H1 (cell line): ENCODE measurements around the gene RCE1. TPM values are rescaled to one million over a fixed set of nuclear protein-coding genes. Genes with fewer than 3 reads are reported as not detected.

Source experiments
- CTCF ChIA-PET: fragments of 300-600 bp; sonication (Branson Sonifier 250); formaldehyde crosslinking; loops from one replicate; lab custom pipeline; 2021; ENCODE audit not compliant: partially characterized antibody; lab: Charles Lee
- POLR2A ChIA-PET: fragments of 300-600 bp; sonication (Branson Sonifier 250); formaldehyde crosslinking; loops from one replicate; lab custom pipeline; 2021; ENCODE audit warnings: inconsistent platforms; ENCODE audit not compliant: partially characterized antibody; lab: Charles Lee
- DNase-seq, 2 experiments: peaks; one replicate each; pipeline versions ENCODE4 v3.0.0 to v3.0.0-alpha.2; 2010 to 2022; ENCODE audit warnings: low spot score in 2 of 2, low read depth in 1 of 2, mixed read lengths in 1 of 2
- FAIRE-seq: peaks from 2 replicates; lab custom pipeline; 2011; peaks lifted over from hg19 to GRCh38; lab: Jason Lieb, UNC
- H2AFZ ChIP-seq: 2 replicates; pipeline ENCODE4 v1.8.1; 2012; ENCODE audit warnings: low read length, inconsistent platforms
- H2AK5ac ChIP-seq: 2 replicates; pipeline ENCODE4 v1.6.1; 2013; ENCODE audit warnings: low read depth, low read length
- H2BK120ac ChIP-seq: replicated peaks from 2 replicates; pipeline ENCODE3; 2013; ENCODE audit warnings: low read depth, low read length, inconsistent platforms
- H2BK12ac ChIP-seq: 2 replicates; pipeline ENCODE4 v1.6.1; 2013; ENCODE audit warnings: low read depth, low read length
- H2BK15ac ChIP-seq: 2 replicates; pipeline ENCODE4 v1.6.1; 2013; ENCODE audit warnings: low read length
- H2BK20ac ChIP-seq: 2 replicates; pipeline ENCODE4 v1.6.1; 2013; ENCODE audit warnings: low read length
- H2BK5ac ChIP-seq: 2 replicates; pipeline ENCODE4 v1.6.1; 2013; ENCODE audit warnings: low read depth, low read length
- H3K14ac ChIP-seq: 2 replicates; pipeline ENCODE4 v1.6.1; 2013; ENCODE audit warnings: inconsistent platforms; ENCODE audit not compliant: insufficient read length
- H3K18ac ChIP-seq: 2 replicates; pipeline ENCODE4 v1.6.1; 2013; ENCODE audit warnings: low read length; ENCODE audit errors: extremely low read depth
- H3K23ac ChIP-seq: 2 replicates; pipeline ENCODE4 v1.6.1; 2013; ENCODE audit warnings: inconsistent platforms; ENCODE audit not compliant: insufficient read length
- H3K23me2 ChIP-seq: 2 replicates; pipeline ENCODE4 v1.6.1; 2013; ENCODE audit warnings: low read depth, low read length
- H3K27ac ChIP-seq: 2 replicates; pipeline ENCODE4 v1.6.1; 2011; ENCODE audit warnings: low read depth, low read length, inconsistent platforms
- H3K27me3 ChIP-seq, 4 experiments: replicated peaks in 1 of 4; 1 replicate in 1 of 4; 2 replicates in 3 of 4; pipeline versions ENCODE4 v1.6.1 to v1.8.1; 2011 to 2013; ENCODE audit warnings: low read length in 3 of 4, mild to moderate bottlenecking in 3 of 4, inconsistent platforms in 2 of 4, mixed read lengths in 2 of 4, moderate library complexity in 1 of 4; ENCODE audit not compliant: control insufficient read depth in 3 of 4, insufficient read depth in 3 of 4; ENCODE audit errors: extremely low read depth in 1 of 4
- H3K36me3 ChIP-seq, 4 experiments: 2 replicates each; pipeline versions ENCODE4 v1.6.1 to v1.8.1; 2011 to 2013; ENCODE audit warnings: mild to moderate bottlenecking in 4 of 4, low read length in 3 of 4, moderate library complexity in 2 of 4, control low read depth in 1 of 4, inconsistent platforms in 1 of 4; ENCODE audit not compliant: insufficient read depth in 4 of 4, control insufficient read depth in 2 of 4
- H3K4ac ChIP-seq: replicated peaks from 2 replicates; pipeline ENCODE3; 2013; ENCODE audit warnings: low read length, low read depth, mixed read lengths, inconsistent platforms; ENCODE audit not compliant: insufficient read length
- H3K4me1 ChIP-seq, 4 experiments: replicated peaks in 1 of 4; 1 replicate in 1 of 4; 2 replicates in 3 of 4; pipeline versions ENCODE4 v1.6.1 to v1.8.1; 2011 to 2013; ENCODE audit warnings: low read length in 3 of 4, inconsistent platforms in 2 of 4, mixed read lengths in 1 of 4; ENCODE audit not compliant: insufficient read depth in 4 of 4, control insufficient read depth in 3 of 4
- H3K4me2 ChIP-seq, 2 experiments: 2 replicates each; pipeline versions ENCODE4 v1.6.1 to v1.8.1; 2011 to 2013; ENCODE audit warnings: low read depth in 2 of 2, low read length in 2 of 2, control low read depth in 1 of 2, inconsistent platforms in 1 of 2, mild to moderate bottlenecking in 1 of 2; ENCODE audit not compliant: insufficient read depth in 1 of 2
- H3K4me3 ChIP-seq, 4 experiments: fragments of 200-600, 300-600 bp in 1 of 4; sonication (generic), shearing (Covaris generic), sonication (Bioruptor Twin) in 1 of 4; 2 replicates each; pipeline versions ENCODE4 v1.5.1 to v1.8.1; 2011 to 2016; ENCODE audit warnings: low read length in 4 of 4, low read depth in 3 of 4, control low read depth in 2 of 4, inconsistent platforms in 2 of 4, mild to moderate bottlenecking in 2 of 4, mixed read lengths in 1 of 4, moderate library complexity in 1 of 4; ENCODE audit not compliant: insufficient read depth in 2 of 4; ENCODE audit errors: extremely low read depth in 1 of 4
- H3K56ac ChIP-seq: replicated peaks from 2 replicates; pipeline ENCODE3; 2013; ENCODE audit warnings: low read depth, mild to moderate bottlenecking, mixed read lengths, low read length, inconsistent platforms; ENCODE audit not compliant: insufficient read length
- H3K79me1 ChIP-seq: 2 replicates; pipeline ENCODE4 v1.6.1; 2013; ENCODE audit warnings: low read depth, low read length, control low read depth
- H3K79me2 ChIP-seq, 2 experiments: 2 replicates each; pipeline versions ENCODE4 v1.6.1 to v1.8.1; 2012 to 2013; ENCODE audit warnings: low read length in 2 of 2, mild to moderate bottlenecking in 2 of 2, inconsistent platforms in 1 of 2; ENCODE audit not compliant: insufficient read depth in 2 of 2, control insufficient read depth in 1 of 2
- H3K9ac ChIP-seq, 4 experiments: replicated peaks in 1 of 4; 1 replicate in 1 of 4; 2 replicates in 3 of 4; pipeline versions ENCODE4 v1.6.1 to v1.8.1; 2011 to 2013; ENCODE audit warnings: low read depth in 3 of 4, low read length in 3 of 4, control low read depth in 2 of 4, mild to moderate bottlenecking in 2 of 4, moderate library complexity in 2 of 4, inconsistent platforms in 1 of 4; ENCODE audit errors: extremely low read depth in 1 of 4
- H3K9me3 ChIP-seq, 2 experiments: 2 replicates each; pipeline versions ENCODE4 v1.6.1 to v1.8.1; 2012 to 2013; ENCODE audit warnings: mild to moderate bottlenecking in 2 of 2, moderate library complexity in 2 of 2, control low read depth in 1 of 2, inconsistent platforms in 1 of 2, low read depth in 1 of 2, low read length in 1 of 2, mixed read lengths in 1 of 2; ENCODE audit not compliant: insufficient read depth in 2 of 2
- H4K20me1 ChIP-seq, 2 experiments: replicated peaks in 1 of 2; 2 replicates each; pipeline versions ENCODE3 to v1.8.1; 2011 to 2013; ENCODE audit warnings: inconsistent platforms in 2 of 2, low read length in 2 of 2, mild to moderate bottlenecking in 1 of 2; ENCODE audit not compliant: insufficient read depth in 2 of 2, control insufficient read depth in 1 of 2
- H4K5ac ChIP-seq: 2 replicates; pipeline ENCODE4 v1.6.1; 2013; ENCODE audit warnings: low read length, low read depth, mixed read lengths, inconsistent platforms; ENCODE audit not compliant: insufficient read length
- H4K8ac ChIP-seq: 2 replicates; pipeline ENCODE4 v1.8.0; 2013; ENCODE audit warnings: mild to moderate bottlenecking, moderate library complexity, low read length, inconsistent platforms; ENCODE audit not compliant: insufficient read depth; ENCODE audit errors: extremely low read depth
- H4K91ac ChIP-seq: replicated peaks from 2 replicates; pipeline ENCODE3; 2013; ENCODE audit warnings: low read length, mixed read lengths, inconsistent platforms; ENCODE audit not compliant: insufficient read length
- CHD1 ChIP-seq: IDR thresholded peaks from 2 replicates; pipeline ENCODE4 v1.6.1; 2012; ENCODE audit warnings: low read depth, low read length, improper control_type of control experiment
- CTBP2 ChIP-seq: IDR thresholded peaks from 2 replicates; pipeline ENCODE4 v1.7.0; 2011; ENCODE audit warnings: borderline replicate concordance, mild to moderate bottlenecking, moderate library complexity, mixed read lengths, low read length; ENCODE audit not compliant: insufficient read depth, insufficient read length
- EZH2 ChIP-seq: fragments of 200-600 bp; sonication (generic); IDR thresholded peaks from 2 replicates; pipeline ENCODE4 v1.7.1; 2012; ENCODE audit warnings: low read depth, mild to moderate bottlenecking, moderate library complexity, low read length, inconsistent platforms; ENCODE audit not compliant: severe bottlenecking
- HDAC6 ChIP-seq: IDR thresholded peaks from one replicate; pipeline ENCODE4 v1.7.1; 2012; ENCODE audit warnings: low read depth, mild to moderate bottlenecking, inconsistent platforms, low read length, moderate library complexity
- KDM5A ChIP-seq: fragments of 200-600 bp; IDR thresholded peaks from 2 replicates; pipeline ENCODE4 v1.7.1; 2012; ENCODE audit warnings: mild to moderate bottlenecking, low read length, inconsistent platforms, mixed read lengths
- NRF1 ChIP-seq: IDR thresholded peaks from 2 replicates; pipeline ENCODE4 v1.6.1; 2011; ENCODE audit warnings: mild to moderate bottlenecking, low read depth, low read length, improper control_type of control experiment
- SAP30 ChIP-seq: fragments of 300-600 bp; sonication (generic); IDR thresholded peaks from 2 replicates; pipeline ENCODE4 v1.7.1; 2012; ENCODE audit warnings: low read length, moderate library complexity, mild to moderate bottlenecking, inconsistent platforms; ENCODE audit not compliant: insufficient read depth, insufficient replicate concordance
- SP1 ChIP-seq: IDR thresholded peaks from 2 replicates; pipeline ENCODE4 v1.6.1; 2011; ENCODE audit warnings: low read depth, low read length
- SP2 ChIP-seq: IDR thresholded peaks from 2 replicates; pipeline ENCODE4 v1.6.1; 2012; ENCODE audit warnings: mild to moderate bottlenecking, low read length, inconsistent platforms
- TAF1 ChIP-seq: IDR thresholded peaks from 2 replicates; pipeline ENCODE4 v1.6.1; 2011; ENCODE audit warnings: mild to moderate bottlenecking, low read depth, low read length
- WGBS, 2 experiments: shearing (Covaris generic) in 1 of 2; methylation state at CpG; one replicate each; pipeline versions ENCODE4 v1.1.6 to v1.1.7; 2013 to 2015; ENCODE audit warnings: low lambda C conversion rate in 2 of 2, mixed read lengths in 2 of 2, inconsistent platforms in 1 of 2, low coverage in 1 of 2, missing lambda C conversion rate in 1 of 2; ENCODE audit not compliant: insufficient replicate concordance in 2 of 2, insufficient coverage in 1 of 2, insufficient read length in 1 of 2; ENCODE audit errors: extremely low coverage in 1 of 2, missing lambda C conversion rate in 1 of 2; 5-methylcytosine and 5-hydroxymethylcytosine counted together
- polyA plus RNA-seq, 7 experiments: library from polyadenylated mRNA; depleted of rRNA in 3 of 7; stranded (reverse) in 5 of 7; unstranded in 2 of 7; fragments of >200 nt in 5 of 7; fragments of 200-250 nt in 2 of 7; gene quantifications; 1 replicate in 5 of 7; 2 replicates in 1 of 7; 4 replicates in 1 of 7; pipeline versions ENCODE4 v1.2.1 to v1.2.3, GENCODE V29; 2011 to 2013; ENCODE audit warnings: missing spikeins in 2 of 7, mixed read lengths in 2 of 7
- total RNA-seq: library from RNA; stranded (reverse); fragmentation: NEBNext Ultra II Directional; extraction: Animal tissue kit (Norgen Biotek cat#: 25700); gene quantifications from 2 replicates; pipeline ENCODE4 v1.2.1, GENCODE V29; 2021
- TF ChIP-seq, protein P1 (sequence below): IDR thresholded peaks from 2 replicates; pipeline ENCODE4 v1.6.1; 2011; ENCODE audit warnings: low read depth, mild to moderate bottlenecking, low read length; ENCODE audit not compliant: insufficient read depth
- TF ChIP-seq, protein P2 (sequence below): IDR thresholded peaks from 2 replicates; pipeline ENCODE4 v1.6.1; 2012; ENCODE audit warnings: inconsistent platforms

The RCE1 gene
- total and polyA plus RNA-seq, 2 of the 8 experiments (the other 6 are each of a cell fraction or from before 2014, with no cell fraction given), result 35.8 to 84.8 TPM

DNA sequence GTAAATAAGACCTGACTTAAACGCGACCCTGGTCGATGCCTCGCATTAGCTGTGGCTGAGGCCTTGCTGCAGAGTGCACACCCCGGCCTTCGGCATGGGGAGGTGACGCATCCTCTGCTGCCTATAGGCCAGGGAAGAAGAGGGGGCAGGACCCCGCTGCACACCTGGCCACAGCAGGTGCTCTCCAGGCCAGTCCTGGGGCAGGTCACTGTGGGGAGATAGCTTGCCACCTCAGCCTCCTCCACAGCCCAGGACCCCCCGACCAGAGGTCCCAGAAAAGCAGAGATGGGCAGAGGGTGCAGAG, 26.3 kb downstream of the RCE1 start:
- Histone ChIP-seq H2BK120ac (no peak overlapping the region), H3K79me2 (no peaks in the 10 kb centered on the region), H2BK12ac (0 out of 2 replicates have a peak overlapping the region, but pooled peaks have one; percentile 39), H3K4ac (no peak overlapping the region), H3K23me2 (no peaks in the 10 kb centered on the region), H3K9me3 (no peaks in the 10 kb centered on the region), H4K20me1 (peaks cover 0 to 2% of the 10 kb centered on the region in 2 experiments), H4K5ac (no peak overlapping the region), H3K4me1 (peaks cover 0 to 12% (median 2%) of the 10 kb centered on the region in 4 experiments; a peak in 5 of 7 replicates), H4K8ac (no peak overlapping the region), H3K4me3 (no peak overlapping the region), H3K9ac (no peak overlapping the region), H3K27me3 (no peaks in the 10 kb centered on the region), H2BK15ac (no peak overlapping the region), H3K56ac (no peak overlapping the region), H2AFZ (no peak overlapping the region), H3K36me3 (0 out of 8 replicates have a peak, but pooled peaks cover 0 to 2% (median 0%) of the 10 kb centered on the region in 4 experiments), H2BK20ac (no peak overlapping the region), H3K23ac (no peak overlapping the region), H3K79me1 (no peaks in the 10 kb centered on the region), H3K4me2 (no peak overlapping the region), H3K14ac (no peak overlapping the region), H4K91ac (peak overlapping the region; percentile 3), H2BK5ac (no peak overlapping the region), H3K27ac (no peak overlapping the region), H3K18ac (no peak overlapping the region), H2AK5ac (peak overlapping the region; percentile 60; the same call in 1 of the 2 replicates)
- 91% methylated on average over 9 of the region's 9 CpGs; no CpG with 5 or more reads in 1 of the 2 experiments for WGBS, 2 experiments
- ChIA-PET POLR2A (interaction anchor here (2.2 kb wide), 1 partner anchor 14 kb away, joined by 7 read pairs; no protein-coding TSS in a partner anchor), CTCF (interaction anchor here (1.0 to 13.8 kb wide), 9 partner anchors 9 to 152 kb away, joined by 3 to 199 read pairs (median 4); partner anchors contain the start of gene RCE1)
- TF ChIP-seq SP1, result no peak
- TF ChIP-seq CHD1, result no peak
- no peak for TF ChIP-seq TAF1
- no peak for TF ChIP-seq NRF1
- no peak for TF ChIP-seq HDAC6
- TF ChIP-seq KDM5A, result no peak
- TF ChIP-seq SAP30, result no peak
- no peak for TF ChIP-seq EZH2
- TF ChIP-seq, protein P1, sequence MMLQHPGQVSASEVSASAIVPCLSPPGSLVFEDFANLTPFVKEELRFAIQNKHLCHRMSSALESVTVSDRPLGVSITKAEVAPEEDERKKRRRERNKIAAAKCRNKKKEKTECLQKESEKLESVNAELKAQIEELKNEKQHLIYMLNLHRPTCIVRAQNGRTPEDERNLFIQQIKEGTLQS, result no peak
- TF ChIP-seq, protein P2, sequence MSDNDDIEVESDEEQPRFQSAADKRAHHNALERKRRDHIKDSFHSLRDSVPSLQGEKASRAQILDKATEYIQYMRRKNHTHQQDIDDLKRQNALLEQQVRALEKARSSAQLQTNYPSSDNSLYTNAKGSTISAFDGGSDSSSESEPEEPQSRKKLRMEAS, result no peak
- no peak for TF ChIP-seq SP2
- no peak for TF ChIP-seq CTBP2
- DNase-seq (no peak), FAIRE-seq (no peak)
